Ascending aorta (tissue), 2 donors: ENCODE measurements around the gene CRTAP. TPM values are rescaled to one million over a fixed set of nuclear protein-coding genes. Genes with fewer than 3 reads are reported as not detected.

Source experiments
- DNase-seq, 2 donors: peaks; one replicate each; pipeline ENCODE4 v3.0.0-alpha.2; 2019; ENCODE audit warnings: low spot score in 2 of 2
- H3K27ac ChIP-seq, 2 donors: fragments of 200-600 bp; sonication (generic); one replicate each; pipeline ENCODE4 v1.5.1; 2016 to 2017; ENCODE audit warnings: mild to moderate bottlenecking in 1 of 2
- H3K27me3 ChIP-seq: fragments of 200-600 bp; sonication (generic); one replicate; pipeline ENCODE4 v1.5.1; 2017
- H3K36me3 ChIP-seq, 2 donors: fragments of 200-600 bp; sonication (generic); one replicate each; pipeline ENCODE4 v1.5.1; 2016
- H3K4me1 ChIP-seq, 2 donors: fragments of 200-600 bp; sonication (generic); one replicate each; pipeline ENCODE4 v1.5.1; 2016 to 2017; ENCODE audit warnings: mild to moderate bottlenecking in 1 of 2
- H3K4me3 ChIP-seq, 2 donors: fragments of 200-600 bp; sonication (generic); one replicate each; pipeline ENCODE4 v1.5.1; 2016 to 2017; ENCODE audit warnings: mild to moderate bottlenecking in 1 of 2
- H3K9me3 ChIP-seq, 2 donors: fragments of 200-600 bp; sonication (generic); one replicate each; pipeline ENCODE4 v1.5.1; 2016
- intact Hi-C: fragments of 100-400 bp; cut with DNase I; formaldehyde crosslinking; loops from one replicate; pipeline ENCODE4 v1.15.1; 2023
- total RNA-seq: library from RNA; depleted of rRNA; stranded (reverse); fragments of >200 nt; gene quantifications from one replicate; pipeline ENCODE4 v1.1.0, GENCODE V29; 2016
- TF ChIP-seq, protein P1 (sequence below), 3 experiments: fragments of 200-600 bp in 2 of 3; fragments of 450-650 bp in 1 of 3; sonication (generic) in 2 of 3; IDR thresholded peaks; one replicate each; pipeline ENCODE4 v1.5.1; 2016 to 2019; ENCODE audit warnings: antibody characterized with exemption in 3 of 3, mild to moderate bottlenecking in 1 of 3, moderate library complexity in 1 of 3

Gene CRTAP
- total RNA-seq, 1 donor from 2014 or later, result 300 TPM

DNA sequence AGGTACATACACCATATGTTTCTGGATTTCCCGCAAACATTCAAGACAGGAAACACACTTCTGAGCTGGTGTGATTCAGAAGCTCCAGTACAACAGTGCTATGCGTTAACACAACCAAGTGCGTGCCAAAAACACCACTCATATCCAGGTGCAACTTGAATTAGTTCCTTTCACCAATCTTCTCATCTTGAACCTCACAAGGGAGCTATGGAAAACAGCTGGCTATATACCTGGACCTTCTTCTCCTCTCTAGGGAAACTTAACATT, 73.5 kb downstream of the CRTAP start:
- TF ChIP-seq, protein P1, sequence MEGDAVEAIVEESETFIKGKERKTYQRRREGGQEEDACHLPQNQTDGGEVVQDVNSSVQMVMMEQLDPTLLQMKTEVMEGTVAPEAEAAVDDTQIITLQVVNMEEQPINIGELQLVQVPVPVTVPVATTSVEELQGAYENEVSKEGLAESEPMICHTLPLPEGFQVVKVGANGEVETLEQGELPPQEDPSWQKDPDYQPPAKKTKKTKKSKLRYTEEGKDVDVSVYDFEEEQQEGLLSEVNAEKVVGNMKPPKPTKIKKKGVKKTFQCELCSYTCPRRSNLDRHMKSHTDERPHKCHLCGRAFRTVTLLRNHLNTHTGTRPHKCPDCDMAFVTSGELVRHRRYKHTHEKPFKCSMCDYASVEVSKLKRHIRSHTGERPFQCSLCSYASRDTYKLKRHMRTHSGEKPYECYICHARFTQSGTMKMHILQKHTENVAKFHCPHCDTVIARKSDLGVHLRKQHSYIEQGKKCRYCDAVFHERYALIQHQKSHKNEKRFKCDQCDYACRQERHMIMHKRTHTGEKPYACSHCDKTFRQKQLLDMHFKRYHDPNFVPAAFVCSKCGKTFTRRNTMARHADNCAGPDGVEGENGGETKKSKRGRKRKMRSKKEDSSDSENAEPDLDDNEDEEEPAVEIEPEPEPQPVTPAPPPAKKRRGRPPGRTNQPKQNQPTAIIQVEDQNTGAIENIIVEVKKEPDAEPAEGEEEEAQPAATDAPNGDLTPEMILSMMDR (IDR thresholded peaks at IDR 0.05), result no peak
- H3K36me3 ChIP-seq, result no peaks in the 10 kb centered on the region
- H3K9me3 ChIP-seq, result no peaks in the 10 kb centered on the region
- DNase-seq, result no peak
- H3K4me3 ChIP-seq, result no peak overlapping the region
- H3K27me3 ChIP-seq, result no peaks in the 10 kb centered on the region
- peaks cover 0 to 13% of the 10 kb centered on the region in 2 donors for H3K4me1 ChIP-seq
- peak overlapping the region; percentile 16 to 35 for H3K27ac ChIP-seq
- intact Hi-C loops, result no loop called here

DNA sequence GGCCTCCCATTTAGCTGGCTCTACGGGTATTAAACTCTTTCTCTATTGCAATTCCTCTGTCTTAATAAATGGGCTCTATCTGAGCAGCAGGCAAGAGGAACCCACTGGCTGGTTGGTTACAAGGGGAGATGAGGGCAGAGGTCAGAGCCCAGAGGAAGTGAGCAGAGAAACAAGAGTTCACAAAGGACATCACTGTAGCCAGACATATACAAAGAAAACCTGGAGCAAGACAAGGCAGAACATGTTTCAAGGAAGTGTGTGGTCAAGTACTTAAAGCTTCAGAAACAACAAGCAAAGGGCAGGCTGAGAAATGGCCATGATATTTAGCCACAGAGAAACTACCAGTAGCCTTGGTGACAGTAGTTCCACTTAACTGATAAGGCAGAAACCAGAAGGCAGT, 80.5 kb downstream of the CRTAP start:
- intact Hi-C loops, result no loop called here
- DNase-seq, result no peak
- H3K27me3 ChIP-seq, result no peaks in the 10 kb centered on the region
- no peaks in the 10 kb centered on the region for H3K36me3 ChIP-seq
- H3K27ac ChIP-seq, result peak overlapping the region in 1 of 2 donors; percentile 0
- no peak overlapping the region for H3K4me3 ChIP-seq
- no peaks in the 10 kb centered on the region for H3K9me3 ChIP-seq
- TF ChIP-seq, protein P1 (IDR thresholded peaks at IDR 0.05), result no peak
- no peaks in the 10 kb centered on the region for H3K4me1 ChIP-seq

DNA sequence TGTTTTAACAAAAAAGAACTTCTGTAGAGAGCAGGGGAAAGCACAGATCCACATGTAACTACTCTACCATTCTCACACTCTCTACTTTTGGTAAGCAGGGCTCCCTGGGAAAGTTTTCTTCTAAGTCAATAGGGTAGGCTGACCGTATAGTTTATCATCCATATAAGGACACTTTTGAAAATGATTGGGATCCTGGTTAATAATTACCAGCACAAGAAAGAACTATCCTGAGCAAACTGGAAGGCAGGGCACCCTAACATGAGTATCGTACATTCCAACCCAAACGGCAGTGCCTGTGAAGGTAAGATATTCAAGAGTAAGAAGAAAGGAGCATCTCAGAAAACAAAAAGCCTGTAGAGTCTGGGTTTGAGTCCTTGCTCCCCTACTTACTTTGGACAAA, 82.7 kb downstream of the CRTAP start:
- no peaks in the 10 kb centered on the region for H3K27me3 ChIP-seq
- H3K4me1 ChIP-seq, result peaks cover 5 to 12% of the 10 kb centered on the region in 2 donors
- intact Hi-C loops, result no loop called here
- TF ChIP-seq, protein P1 (IDR thresholded peaks at IDR 0.05), result no peak
- no peaks in the 10 kb centered on the region for H3K9me3 ChIP-seq
- peaks cover 0 to 7% of the 10 kb centered on the region in 2 donors for H3K36me3 ChIP-seq
- H3K27ac ChIP-seq, result peak overlapping the region in 1 of 2 donors; percentile 28
- H3K4me3 ChIP-seq, result no peak overlapping the region
- DNase-seq, result no peak

Other genes with a start within 250 kb of the CRTAP start
- 3.1 TPM for gene CCR4, start 162.4 kb upstream of the CRTAP start, total RNA-seq
- 39.7 TPM for gene GLB1, start 16.9 kb upstream of the CRTAP start, total RNA-seq
- gene TMPPE, start 16.9 kb upstream of the CRTAP start, total RNA-seq, result 7.3 TPM
- 68.0 TPM for gene SUSD5, start 104.8 kb downstream of the CRTAP start, total RNA-seq
- 33.4 TPM for gene FBXL2, start 163.4 kb downstream of the CRTAP start, total RNA-seq